Measurements from ENCODE around the gene SOHLH1.

The SOHLH1 gene

DNA sequence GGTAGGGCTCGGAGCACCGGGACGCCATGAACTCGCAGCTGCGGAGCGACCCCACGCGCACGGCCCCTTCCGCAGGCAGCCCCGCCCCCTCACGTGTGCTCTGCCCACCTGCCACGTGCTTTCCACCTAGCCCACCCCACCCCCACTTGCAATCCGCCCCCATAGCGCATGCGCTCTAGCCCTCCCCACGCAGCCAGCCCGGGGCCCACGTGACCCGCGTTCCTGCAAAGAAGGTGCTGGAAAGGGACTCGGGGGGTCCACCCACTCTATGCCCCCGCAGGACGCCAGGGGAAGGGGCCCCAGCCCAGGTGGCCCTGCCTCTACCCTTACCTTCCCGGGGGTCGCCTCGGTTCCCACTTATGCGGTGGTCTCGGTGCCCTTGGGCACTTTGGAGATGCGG lies at the start of gene SOHLH1:
Gene SOHLH1, minus strand, starts transcription at position 42 of the 400 bp plus-strand sequence. Its CDS starts 14 bp downstream, at position 28.
- no peak within 1 kb of the TSS for H3K4me3 ChIP-seq (ENCODE audit: low read depth, low read length)

DNA sequence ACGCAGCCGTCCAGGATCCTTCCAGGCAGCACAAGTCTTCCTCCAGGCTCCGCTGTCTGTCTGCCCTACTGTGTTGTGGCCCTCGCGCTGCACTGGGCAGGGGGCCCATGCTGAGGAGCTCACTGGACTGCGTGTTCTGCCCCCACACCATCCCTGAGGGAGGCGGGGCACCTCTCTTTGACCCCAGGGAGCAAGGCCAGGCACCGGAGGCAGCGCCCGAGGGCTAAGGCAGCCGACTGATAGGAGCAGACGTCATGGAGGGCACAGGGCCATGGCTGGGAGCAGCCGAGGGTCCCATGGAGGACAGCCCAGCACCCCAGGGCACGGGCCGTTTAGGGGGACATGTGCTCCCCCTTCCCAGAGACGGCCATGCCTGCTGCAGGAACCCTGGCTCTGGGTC lies 49.4 kb upstream of the SOHLH1 start:
- no peak overlapping the region for H3K4me3 ChIP-seq (ENCODE audit: low read depth, low read length)

DNA sequence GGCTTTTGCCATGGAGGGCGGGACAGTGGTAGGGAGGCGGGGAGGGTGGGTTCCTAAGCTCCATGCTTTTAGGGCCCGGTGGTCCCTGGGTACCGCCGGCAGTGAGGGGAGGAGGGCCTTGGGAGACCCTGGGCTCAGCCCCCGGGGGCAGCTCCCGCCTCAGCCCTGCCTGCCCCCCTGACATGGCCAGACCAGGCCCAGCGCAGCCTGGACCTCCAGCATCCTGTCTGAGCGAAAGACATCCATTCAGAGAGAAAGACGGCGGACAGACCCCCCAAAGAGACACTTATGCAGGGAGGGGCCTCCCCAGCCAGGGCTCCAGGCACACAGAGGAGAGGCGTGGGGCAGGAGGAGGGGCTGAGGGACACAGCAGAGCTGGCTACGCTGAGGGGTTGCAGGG lies 48.0 kb upstream of the SOHLH1 start:
- H3K4me3 ChIP-seq (ENCODE audit: low read depth, low read length), result no peak overlapping the region

DNA sequence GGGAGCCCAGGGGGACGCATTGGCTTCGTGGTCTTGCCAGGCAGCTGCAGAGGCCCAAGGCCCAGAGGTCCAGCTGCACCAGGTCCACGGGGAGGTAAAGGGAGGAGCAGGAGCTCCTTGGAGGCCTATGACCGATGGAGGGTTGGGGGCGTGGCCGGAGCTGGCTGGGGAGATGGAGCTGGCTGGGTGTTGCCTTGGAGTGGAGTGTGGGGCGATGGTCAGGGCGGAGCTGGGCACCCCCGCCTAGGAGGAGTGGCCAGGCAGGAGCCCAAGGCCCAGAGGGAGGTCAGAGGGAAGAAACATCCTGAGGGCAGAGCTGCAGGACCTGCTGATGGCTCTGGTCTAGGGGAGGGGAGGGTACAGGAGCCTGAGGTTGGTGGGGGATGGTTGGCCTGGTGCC lies 47.3 kb upstream of the SOHLH1 start:
- H3K4me3 ChIP-seq (ENCODE audit: low read depth, low read length), result no peak overlapping the region

DNA sequence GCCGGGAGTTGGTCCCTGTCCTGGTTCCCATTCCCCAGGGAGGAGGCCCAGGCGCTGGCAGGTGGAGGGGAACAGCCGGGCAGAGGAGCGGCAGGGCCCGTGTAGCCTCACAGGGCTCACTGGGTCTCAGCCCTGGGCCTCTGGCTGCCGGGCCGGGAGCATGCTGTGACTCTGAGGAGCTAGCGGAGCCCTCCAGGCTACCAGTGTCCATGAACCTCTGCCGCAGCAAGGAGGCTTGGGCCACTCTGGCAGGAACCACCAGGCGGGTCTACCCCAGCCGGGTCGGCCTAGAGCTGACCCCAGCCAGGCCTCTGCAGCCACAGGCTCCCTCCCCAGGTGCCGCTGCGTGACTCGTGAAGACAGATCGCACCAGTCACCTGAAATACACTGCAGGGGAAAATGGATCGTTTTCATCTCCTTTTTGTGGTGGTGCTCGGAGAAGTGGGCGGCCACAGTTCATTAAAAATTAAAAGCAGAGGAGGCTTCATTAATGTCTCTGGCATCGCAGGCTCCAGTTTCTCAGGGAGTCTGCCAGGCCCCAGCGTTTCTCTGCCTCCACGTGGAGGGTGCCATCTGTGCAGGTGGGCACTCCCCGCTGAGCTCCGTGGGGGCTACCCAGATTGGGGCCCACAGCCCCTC lies 46.5 kb upstream of the SOHLH1 start:
- no peak overlapping the region for H3K4me3 ChIP-seq (ENCODE audit: low read depth, low read length)

GRCh38 chr9:135745189-135745588 lies 45.9 kb upstream of the SOHLH1 start:
- H3K4me3 ChIP-seq (ENCODE audit: low read depth, low read length), result no peak overlapping the region

DNA sequence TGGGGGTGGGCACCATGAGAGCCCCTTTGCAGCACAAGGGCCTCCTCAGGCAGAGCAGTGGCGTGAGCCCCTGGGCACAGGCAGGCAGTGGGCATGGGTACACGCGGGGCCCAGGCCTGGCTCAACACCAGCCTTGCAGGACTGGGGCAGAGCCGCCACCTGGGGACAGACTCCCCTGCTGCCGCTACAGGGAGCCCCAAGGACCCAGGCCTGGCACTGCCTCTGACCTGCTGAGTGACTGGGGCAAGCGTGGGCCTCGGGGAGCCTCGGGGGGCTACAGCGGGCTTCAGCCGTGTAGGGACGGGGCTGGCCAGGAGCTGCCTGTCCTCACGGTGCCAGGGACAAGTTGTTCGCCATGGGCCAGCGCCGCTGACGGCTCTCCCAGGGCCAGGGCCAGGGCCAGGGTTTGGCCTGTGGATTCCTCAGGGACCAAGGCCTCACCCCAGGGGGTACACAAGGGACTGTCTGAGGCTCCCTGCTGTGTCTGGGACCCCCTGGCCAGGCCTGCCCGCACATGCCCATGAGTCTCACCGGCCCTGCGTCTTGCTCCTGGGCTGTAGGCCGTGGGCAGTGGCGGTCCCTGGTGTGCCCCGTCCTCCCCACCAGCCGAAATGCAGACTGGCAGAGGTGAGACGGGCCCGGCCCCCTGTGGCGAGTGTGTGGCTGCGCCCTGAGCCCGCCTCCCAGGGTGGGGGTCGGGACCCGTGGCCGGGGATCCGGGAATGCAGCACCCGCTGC lies 45.2 kb upstream of the SOHLH1 start:
- no peak overlapping the region for H3K4me3 ChIP-seq (ENCODE audit: low read depth, low read length)

GRCh38 chr9:135743546-135744332 lies 44.5 kb upstream of the SOHLH1 start:
- no peak overlapping the region for H3K4me3 ChIP-seq (ENCODE audit: low read depth, low read length)

GRCh38 chr9:135743021-135743420 lies 43.7 kb upstream of the SOHLH1 start:
- H3K4me3 ChIP-seq (ENCODE audit: low read depth, low read length), result no peak overlapping the region

- H3K4me3 ChIP-seq (ENCODE audit: low read depth, low read length), result no peak overlapping the region
Observed at GRCh38 chr9:135741276-135742219, 42.3 kb upstream of the SOHLH1 start.

DNA sequence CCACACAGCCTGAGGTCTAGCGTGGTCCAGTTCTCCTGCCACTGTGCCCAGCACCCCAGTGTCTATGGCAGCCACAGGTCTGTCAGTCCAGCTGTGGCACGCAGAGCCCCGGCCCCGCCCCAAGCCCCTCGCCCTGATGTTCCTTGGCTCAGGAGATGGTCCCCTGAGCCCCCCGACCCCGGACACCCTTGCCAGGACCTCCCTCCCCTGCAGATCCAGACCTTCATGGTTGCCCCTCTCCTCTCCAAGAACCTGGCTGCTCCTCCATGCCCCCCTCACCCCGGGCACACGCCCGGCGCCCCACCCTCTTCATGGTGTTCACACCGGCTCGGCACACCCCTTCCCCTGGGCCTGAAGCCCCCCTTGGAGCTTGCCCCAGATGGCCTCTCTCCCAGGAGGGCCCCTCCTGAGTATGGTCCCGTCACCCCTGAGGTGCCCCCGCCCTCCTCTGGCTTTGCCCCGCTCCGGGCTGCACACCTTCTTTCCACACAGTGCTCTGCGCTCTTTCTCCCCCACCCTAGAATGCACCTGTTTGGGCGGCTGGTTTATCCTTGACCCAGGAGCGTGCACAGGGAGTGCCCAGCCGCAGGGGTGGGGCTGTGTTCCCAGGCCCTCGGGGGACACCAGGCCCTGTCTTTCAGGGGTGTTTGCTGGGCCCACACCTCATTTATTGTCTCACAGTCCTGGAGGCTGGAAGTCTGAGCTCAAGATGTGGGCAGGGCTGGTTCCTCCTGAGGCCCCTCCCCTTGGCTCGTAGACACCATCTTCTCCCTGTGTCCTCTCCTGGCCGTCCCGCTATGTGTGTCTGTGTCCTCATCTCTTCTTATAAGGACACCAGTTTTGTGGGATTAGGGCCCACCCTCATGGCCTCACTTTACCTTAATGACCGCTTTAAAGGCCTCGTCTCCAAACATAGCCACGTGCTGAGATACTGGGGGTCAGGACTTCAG lies 40.3 kb upstream of the SOHLH1 start:
- no peak overlapping the region for H3K4me3 ChIP-seq (ENCODE audit: low read depth, low read length)

DNA sequence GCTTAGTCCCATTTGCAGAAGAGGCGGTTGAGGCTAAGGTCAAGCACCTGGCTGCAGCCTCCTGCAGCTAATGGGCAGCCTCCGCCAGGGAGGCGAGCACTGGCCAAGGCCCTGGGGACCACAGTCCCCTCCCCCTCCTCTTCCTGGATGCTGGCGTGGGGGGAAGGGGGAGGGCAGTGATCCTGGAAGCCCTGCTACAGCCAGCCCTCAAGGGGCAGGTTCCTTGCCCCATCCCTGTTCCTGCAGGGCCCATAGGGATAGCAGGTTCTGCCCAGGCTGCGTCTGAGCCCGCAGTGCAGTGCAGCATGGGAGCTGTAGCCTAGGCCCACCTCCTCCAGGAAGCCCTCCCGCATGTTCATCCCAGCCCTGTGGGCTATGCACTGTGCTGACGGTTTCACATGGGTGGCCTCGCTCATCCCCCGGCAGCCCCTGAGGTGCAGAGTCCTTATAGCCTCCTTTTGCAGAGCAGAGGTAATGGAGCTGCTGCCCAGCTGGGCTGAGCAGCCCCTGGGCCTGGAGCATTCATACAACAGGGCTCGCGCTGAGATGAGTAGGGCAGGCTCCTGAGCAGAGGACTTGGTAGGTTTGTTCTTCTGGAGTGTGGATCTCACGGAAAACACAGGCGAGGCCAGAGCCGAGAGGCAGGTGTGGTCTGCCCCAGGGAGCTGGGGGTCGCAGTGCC lies 38.7 kb upstream of the SOHLH1 start:
- H3K4me3 ChIP-seq (ENCODE audit: low read depth, low read length), result no peak overlapping the region

GRCh38 chr9:135736979-135737839 lies 37.9 kb upstream of the SOHLH1 start:
- H3K4me3 ChIP-seq (ENCODE audit: low read depth, low read length), result no peak overlapping the region

DNA sequence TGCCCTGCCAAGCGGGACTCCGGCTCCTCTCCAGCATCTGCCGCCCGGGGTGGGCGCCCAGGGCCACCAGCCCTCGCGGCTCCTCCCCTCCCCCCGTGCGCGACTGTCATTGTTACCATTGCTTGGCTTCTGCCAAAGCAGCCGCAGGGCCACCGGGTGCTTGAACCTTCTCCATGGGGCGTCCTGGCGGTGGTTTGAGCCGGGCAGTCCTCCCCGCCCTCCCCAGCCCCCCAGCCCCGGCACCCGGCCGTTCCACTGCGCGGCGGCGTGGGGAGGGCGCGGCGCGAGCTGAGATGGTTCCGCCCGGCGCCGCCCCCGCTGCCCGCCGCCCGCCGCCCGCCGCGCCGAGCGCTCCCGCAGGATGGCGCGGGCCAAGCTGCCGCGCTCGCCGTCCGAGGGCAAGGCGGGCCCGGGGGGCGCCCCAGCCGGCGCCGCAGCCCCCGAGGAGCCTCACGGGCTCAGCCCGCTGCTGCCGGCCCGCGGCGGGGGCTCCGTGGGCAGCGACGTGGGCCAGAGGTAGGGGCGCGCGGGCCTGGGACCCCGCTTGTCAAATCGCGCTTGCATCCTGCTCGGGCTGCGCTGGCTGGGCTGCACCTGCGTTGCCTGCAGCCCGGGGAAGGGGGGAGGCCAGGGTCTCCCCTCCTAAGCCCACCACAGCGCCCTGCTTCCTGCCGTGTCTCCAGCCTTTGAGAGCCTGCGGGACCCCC lies 37.1 kb upstream of the SOHLH1 start:
- no peak overlapping the region for H3K4me3 ChIP-seq (ENCODE audit: low read depth, low read length)

GRCh38 chr9:135734616-135735144 lies 35.4 kb upstream of the SOHLH1 start:
- H3K4me3 ChIP-seq (ENCODE audit: low read depth, low read length), result no peak overlapping the region

DNA sequence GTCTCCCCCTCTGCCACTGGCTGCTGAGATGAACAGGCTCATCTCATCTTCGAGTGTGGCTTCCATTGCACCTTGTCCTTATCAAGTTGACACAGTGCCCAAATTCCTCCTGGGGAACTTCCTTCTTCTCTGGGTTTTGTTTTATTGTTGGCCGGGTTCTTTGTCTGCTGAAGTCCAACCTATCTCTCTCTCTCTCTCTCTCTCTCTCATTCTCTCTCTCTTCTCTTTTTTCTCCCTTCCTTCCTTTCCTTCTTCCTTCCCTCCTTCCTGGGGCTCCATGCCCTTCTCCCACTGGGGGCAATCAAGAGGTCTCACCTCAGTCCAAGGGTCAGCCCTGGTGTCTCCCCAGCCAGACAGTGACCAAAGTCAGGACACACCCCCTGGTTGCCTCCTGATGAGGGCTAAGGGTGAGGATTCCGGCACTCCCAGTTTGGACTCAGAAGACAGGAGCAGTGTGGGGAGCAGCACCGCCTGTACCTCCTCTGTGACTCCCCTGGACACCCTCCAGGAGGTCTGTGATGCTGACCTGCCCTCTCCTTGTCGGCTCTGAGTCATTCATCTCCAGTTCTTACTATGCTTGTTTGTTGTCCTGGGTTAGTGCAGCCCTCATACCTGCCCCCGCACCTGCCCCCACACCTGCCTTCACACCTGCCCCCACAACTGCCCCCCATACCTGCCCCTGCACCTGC lies 33.4 kb upstream of the SOHLH1 start:
- H3K4me3 ChIP-seq (ENCODE audit: low read depth, low read length), result no peak overlapping the region

- no peak overlapping the region for H3K4me3 ChIP-seq (ENCODE audit: low read depth, low read length)
Observed at GRCh38 chr9:135731454-135731853, 32.2 kb upstream of the SOHLH1 start.

Data from iPS-11a (cell line).